Lower leg skin (tissue), 4 donors: ENCODE data around the gene NKD2. TPM values are rescaled to one million over a fixed set of nuclear protein-coding genes. Genes with fewer than 3 reads are reported as not detected.

ENCODE experiments used
- DNase-seq, 2 donors: peaks; one replicate each; pipeline ENCODE4 v3.0.0-alpha.2; 2019; ENCODE audit warnings: low spot score in 2 of 2
- H3K4me3 ChIP-seq: fragments of 200-600 bp; sonication (generic); 2 replicates; pipeline ENCODE4 v1.5.1; 2017; ENCODE audit warnings: mild to moderate bottlenecking, low read depth; ENCODE audit not compliant: poor library complexity, severe bottlenecking
- POLR2A ChIP-seq, 2 donors: fragments of 450-650 bp; IDR thresholded peaks; one replicate each; pipeline ENCODE4 v1.6.1; 2016 to 2017; ENCODE audit warnings: antibody characterized with exemption in 2 of 2, mild to moderate bottlenecking in 1 of 2, moderate library complexity in 1 of 2
- WGBS, 2 donors: methylation state at CpG; one replicate each; pipeline ENCODE4 v1.1.5; 2018; 5-methylcytosine and 5-hydroxymethylcytosine counted together
- intact Hi-C: fragments of 100-400 bp; cut with DNase I; formaldehyde crosslinking; loops from one replicate; pipeline ENCODE4 v1.15.0; 2023; ENCODE audit warnings: low total_unique reads
- total RNA-seq, 4 donors: library from RNA; depleted of rRNA; stranded (reverse); fragments of >200 nt; gene quantifications; one replicate each; pipeline ENCODE4 v1.1.0, GENCODE V29; 2016
- TF ChIP-seq, protein P1 (sequence below), 3 donors: fragments of 450-650 bp; IDR thresholded peaks; one replicate each; pipeline ENCODE4 v1.5.1; 2016; ENCODE audit warnings: antibody characterized with exemption in 3 of 3, mild to moderate bottlenecking in 3 of 3, moderate library complexity in 2 of 3

The NKD2 gene
- total RNA-seq, 4 donors from 2014 or later = 2.7 to 9.4 (median 3.5) TPM

GRCh38 chr5:1050423-1051365, 42.1 kb downstream of the NKD2 start:
- H3K4me3 ChIP-seq = no peak overlapping the region
- no peak for DNase-seq
- intact Hi-C loops = no loop called here
- TF ChIP-seq POLR2A (IDR thresholded peaks at IDR 0.05) = no peak
- TF ChIP-seq, protein P1, sequence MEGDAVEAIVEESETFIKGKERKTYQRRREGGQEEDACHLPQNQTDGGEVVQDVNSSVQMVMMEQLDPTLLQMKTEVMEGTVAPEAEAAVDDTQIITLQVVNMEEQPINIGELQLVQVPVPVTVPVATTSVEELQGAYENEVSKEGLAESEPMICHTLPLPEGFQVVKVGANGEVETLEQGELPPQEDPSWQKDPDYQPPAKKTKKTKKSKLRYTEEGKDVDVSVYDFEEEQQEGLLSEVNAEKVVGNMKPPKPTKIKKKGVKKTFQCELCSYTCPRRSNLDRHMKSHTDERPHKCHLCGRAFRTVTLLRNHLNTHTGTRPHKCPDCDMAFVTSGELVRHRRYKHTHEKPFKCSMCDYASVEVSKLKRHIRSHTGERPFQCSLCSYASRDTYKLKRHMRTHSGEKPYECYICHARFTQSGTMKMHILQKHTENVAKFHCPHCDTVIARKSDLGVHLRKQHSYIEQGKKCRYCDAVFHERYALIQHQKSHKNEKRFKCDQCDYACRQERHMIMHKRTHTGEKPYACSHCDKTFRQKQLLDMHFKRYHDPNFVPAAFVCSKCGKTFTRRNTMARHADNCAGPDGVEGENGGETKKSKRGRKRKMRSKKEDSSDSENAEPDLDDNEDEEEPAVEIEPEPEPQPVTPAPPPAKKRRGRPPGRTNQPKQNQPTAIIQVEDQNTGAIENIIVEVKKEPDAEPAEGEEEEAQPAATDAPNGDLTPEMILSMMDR (IDR thresholded peaks at IDR 0.05) = no peak
- 69 to 78% methylated on average over 25 to 28 of the region's 29 CpGs for WGBS, 2 donors

- no peak overlapping the region for H3K4me3 ChIP-seq
- WGBS, 2 donors = 86 to 89% methylated on average over 14 to 16 of the region's 16 CpGs
- TF ChIP-seq, protein P1 (IDR thresholded peaks at IDR 0.05) = no peak
- no peak for TF ChIP-seq POLR2A (IDR thresholded peaks at IDR 0.05)
- intact Hi-C loops = no loop called here
- DNase-seq = no peak
These were observed 42.7 kb downstream of the NKD2 start for GRCh38 chr5:1051366-1051720.

- no peak for DNase-seq
- intact Hi-C loops = no loop called here
- no peak for TF ChIP-seq POLR2A (IDR thresholded peaks at IDR 0.05)
- TF ChIP-seq, protein P1 (IDR thresholded peaks at IDR 0.05) = no peak
- WGBS, 2 donors = 86 to 92% methylated on average over 17 of the region's 17 CpGs
- no peak overlapping the region for H3K4me3 ChIP-seq
These were observed 43.5 kb downstream of the NKD2 start for GRCh38 chr5:1052076-1052475.

- WGBS, 2 donors = 51 to 68% methylated on average over 18 to 28 of the region's 29 CpGs
- H3K4me3 ChIP-seq = no peak overlapping the region
- no peak for DNase-seq
- TF ChIP-seq POLR2A (IDR thresholded peaks at IDR 0.05) = no peak
- TF ChIP-seq, protein P1 (IDR thresholded peaks at IDR 0.05) = no peak
- intact Hi-C loops = no loop called here
These were observed 44.2 kb downstream of the NKD2 start for GRCh38 chr5:1052641-1053390.

DNA sequence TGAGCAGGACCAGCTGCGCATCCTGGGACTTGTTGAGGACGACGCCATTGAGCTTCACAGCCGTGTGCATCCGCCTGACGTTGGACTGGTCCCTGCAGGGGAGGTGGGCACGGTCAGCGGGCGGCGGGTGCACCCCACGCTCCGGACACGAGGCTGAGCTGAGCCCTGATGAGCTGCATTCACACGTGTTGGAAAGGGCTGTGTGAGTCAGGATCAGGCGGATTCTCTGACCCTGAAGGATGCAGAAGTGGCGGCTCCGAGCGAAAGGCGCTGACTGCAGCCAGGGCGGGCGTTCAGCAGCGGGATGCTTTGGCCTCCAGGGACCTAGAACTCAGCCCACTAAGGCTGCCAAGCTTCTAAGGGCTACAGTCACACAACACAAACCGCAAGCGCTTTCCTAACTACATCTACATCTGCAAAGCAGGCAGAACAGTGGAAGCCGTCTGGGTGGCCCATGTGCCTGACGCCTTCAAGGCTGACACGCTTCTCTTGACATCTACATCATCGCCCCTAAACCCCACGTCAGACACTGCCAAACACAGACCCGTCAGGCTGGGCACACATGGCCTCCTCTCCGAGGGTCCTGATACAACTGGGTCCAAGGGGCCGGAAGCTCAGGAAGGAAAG, 44.9 kb downstream of the NKD2 start:
- intact Hi-C loops = no loop called here
- DNase-seq = no peak
- H3K4me3 ChIP-seq = no peak overlapping the region
- TF ChIP-seq POLR2A (IDR thresholded peaks at IDR 0.05) = no peak
- TF ChIP-seq, protein P1 (IDR thresholded peaks at IDR 0.05) = no peak
- 68 to 72% methylated on average over 30 of the region's 32 CpGs for WGBS, 2 donors
